Ishikawa (cell line): ENCODE data around the gene HK2.

Experiments used
- CEBPB ChIP-seq: IDR thresholded peaks from 2 replicates; pipeline ENCODE4 v1.6.1; 2012
- CREB1 ChIP-seq: IDR thresholded peaks from 2 replicates; pipeline ENCODE4 v1.6.1; 2012; ENCODE audit warnings: low read depth
- EGR1 ChIP-seq: IDR thresholded peaks from 2 replicates; pipeline ENCODE4 v1.6.1; 2012
- EP300 ChIP-seq: IDR thresholded peaks from 2 replicates; pipeline ENCODE4 v1.6.1; 2012; ENCODE audit warnings: borderline replicate concordance
- FOXM1 ChIP-seq: IDR thresholded peaks from 2 replicates; pipeline ENCODE4 v1.6.1; 2012; ENCODE audit warnings: low read depth, borderline replicate concordance
- NFIC ChIP-seq: IDR thresholded peaks from 2 replicates; pipeline ENCODE4 v1.6.1; 2012
- RAD21 ChIP-seq: IDR thresholded peaks from 2 replicates; pipeline ENCODE4 v1.6.1; 2012; ENCODE audit warnings: low read depth
- TAF1 ChIP-seq: IDR thresholded peaks from 2 replicates; pipeline ENCODE4 v1.6.1; 2012; ENCODE audit warnings: low read depth, mild to moderate bottlenecking
- TCF12 ChIP-seq: IDR thresholded peaks from 2 replicates; pipeline ENCODE4 v1.6.1; 2012; ENCODE audit warnings: low read depth
- TEAD4 ChIP-seq: IDR thresholded peaks from 2 replicates; pipeline ENCODE4 v1.6.1; 2012
- YY1 ChIP-seq: IDR thresholded peaks from 2 replicates; pipeline ENCODE4 v1.6.1; 2012; ENCODE audit warnings: low read depth
- ZBTB7A ChIP-seq: IDR thresholded peaks from 2 replicates; pipeline ENCODE4 v1.6.1; 2012; ENCODE audit warnings: low read depth
- TF ChIP-seq, protein P1 (sequence below): IDR thresholded peaks from 2 replicates; pipeline ENCODE4 v1.6.1; 2012; ENCODE audit warnings: low read depth, mild to moderate bottlenecking
- TF ChIP-seq, protein P2 (sequence below): IDR thresholded peaks from 2 replicates; pipeline ENCODE4 v1.6.1; 2012
- TF ChIP-seq, protein P3 (sequence below): IDR thresholded peaks from 2 replicates; pipeline ENCODE4 v1.6.1; 2012

The HK2 gene

DNA sequence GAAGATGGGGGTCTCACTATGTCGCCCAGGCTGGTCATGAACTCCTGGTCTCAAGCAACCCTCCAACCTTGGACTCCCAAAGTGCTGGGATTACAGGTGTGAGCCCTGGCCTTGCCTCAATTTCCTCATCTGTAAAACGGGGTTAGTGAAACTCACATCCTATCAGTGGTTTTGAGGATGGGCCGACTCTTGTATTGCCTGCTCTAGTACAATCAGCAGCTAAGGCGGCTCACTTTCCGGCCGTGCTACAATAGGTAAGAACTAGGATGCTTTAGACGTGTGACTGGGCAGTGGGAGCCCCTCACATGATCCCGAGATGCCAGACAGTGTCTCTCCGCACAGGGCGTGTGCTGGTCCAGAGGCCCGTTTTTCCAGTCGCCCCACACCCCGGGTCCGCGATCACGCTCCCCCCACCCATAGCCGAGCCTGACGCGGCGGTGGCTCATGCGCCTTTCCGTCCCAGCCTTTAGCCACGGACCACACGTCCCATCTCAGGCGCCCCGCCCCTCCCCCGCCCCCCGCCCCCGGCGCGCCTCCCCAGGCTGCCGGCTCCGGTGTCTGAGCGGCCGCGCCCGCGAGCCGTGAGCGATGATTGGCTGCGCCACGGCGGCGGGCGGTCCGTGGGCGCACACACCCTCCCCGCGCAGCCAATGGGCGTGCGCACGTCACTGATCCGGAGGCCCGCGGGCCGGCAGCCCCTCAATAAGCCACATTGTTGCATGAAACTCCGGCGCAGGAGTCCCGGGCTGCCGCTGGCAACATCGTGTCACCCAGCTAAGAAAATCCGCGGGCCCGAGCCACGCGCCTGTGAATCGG lies at the start of gene HK2:
Gene HK2, plus strand, starts transcription at position 710 of the 816 bp plus-strand sequence. CDS start 454 bp downstream, outside the sequence.
- no peak for TF ChIP-seq YY1
- no peak for TF ChIP-seq RAD21
- no peak for TF ChIP-seq CEBPB
- TF ChIP-seq EP300 = no peak
- TF ChIP-seq NFIC = no peak
- TF ChIP-seq, protein P1, sequence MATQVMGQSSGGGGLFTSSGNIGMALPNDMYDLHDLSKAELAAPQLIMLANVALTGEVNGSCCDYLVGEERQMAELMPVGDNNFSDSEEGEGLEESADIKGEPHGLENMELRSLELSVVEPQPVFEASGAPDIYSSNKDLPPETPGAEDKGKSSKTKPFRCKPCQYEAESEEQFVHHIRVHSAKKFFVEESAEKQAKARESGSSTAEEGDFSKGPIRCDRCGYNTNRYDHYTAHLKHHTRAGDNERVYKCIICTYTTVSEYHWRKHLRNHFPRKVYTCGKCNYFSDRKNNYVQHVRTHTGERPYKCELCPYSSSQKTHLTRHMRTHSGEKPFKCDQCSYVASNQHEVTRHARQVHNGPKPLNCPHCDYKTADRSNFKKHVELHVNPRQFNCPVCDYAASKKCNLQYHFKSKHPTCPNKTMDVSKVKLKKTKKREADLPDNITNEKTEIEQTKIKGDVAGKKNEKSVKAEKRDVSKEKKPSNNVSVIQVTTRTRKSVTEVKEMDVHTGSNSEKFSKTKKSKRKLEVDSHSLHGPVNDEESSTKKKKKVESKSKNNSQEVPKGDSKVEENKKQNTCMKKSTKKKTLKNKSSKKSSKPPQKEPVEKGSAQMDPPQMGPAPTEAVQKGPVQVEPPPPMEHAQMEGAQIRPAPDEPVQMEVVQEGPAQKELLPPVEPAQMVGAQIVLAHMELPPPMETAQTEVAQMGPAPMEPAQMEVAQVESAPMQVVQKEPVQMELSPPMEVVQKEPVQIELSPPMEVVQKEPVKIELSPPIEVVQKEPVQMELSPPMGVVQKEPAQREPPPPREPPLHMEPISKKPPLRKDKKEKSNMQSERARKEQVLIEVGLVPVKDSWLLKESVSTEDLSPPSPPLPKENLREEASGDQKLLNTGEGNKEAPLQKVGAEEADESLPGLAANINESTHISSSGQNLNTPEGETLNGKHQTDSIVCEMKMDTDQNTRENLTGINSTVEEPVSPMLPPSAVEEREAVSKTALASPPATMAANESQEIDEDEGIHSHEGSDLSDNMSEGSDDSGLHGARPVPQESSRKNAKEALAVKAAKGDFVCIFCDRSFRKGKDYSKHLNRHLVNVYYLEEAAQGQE = no peak
- TF ChIP-seq CREB1 = 0 out of 2 replicates have a peak, but pooled peaks have one; percentile 14
- TF ChIP-seq EGR1 = no peak
- TF ChIP-seq FOXM1 = no peak
- peak; percentile 11; the same call in 1 of the 2 replicates for TF ChIP-seq TEAD4
- TF ChIP-seq, protein P2, sequence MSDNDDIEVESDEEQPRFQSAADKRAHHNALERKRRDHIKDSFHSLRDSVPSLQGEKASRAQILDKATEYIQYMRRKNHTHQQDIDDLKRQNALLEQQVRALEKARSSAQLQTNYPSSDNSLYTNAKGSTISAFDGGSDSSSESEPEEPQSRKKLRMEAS = peak; percentile 73
- no peak for TF ChIP-seq TCF12
- peak; percentile 88 for TF ChIP-seq TAF1
- TF ChIP-seq ZBTB7A = peak; percentile 68; the same call in 1 of the 2 replicates
- TF ChIP-seq, protein P3, sequence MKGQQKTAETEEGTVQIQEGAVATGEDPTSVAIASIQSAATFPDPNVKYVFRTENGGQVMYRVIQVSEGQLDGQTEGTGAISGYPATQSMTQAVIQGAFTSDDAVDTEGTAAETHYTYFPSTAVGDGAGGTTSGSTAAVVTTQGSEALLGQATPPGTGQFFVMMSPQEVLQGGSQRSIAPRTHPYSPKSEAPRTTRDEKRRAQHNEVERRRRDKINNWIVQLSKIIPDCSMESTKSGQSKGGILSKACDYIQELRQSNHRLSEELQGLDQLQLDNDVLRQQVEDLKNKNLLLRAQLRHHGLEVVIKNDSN = no peak

DNA sequence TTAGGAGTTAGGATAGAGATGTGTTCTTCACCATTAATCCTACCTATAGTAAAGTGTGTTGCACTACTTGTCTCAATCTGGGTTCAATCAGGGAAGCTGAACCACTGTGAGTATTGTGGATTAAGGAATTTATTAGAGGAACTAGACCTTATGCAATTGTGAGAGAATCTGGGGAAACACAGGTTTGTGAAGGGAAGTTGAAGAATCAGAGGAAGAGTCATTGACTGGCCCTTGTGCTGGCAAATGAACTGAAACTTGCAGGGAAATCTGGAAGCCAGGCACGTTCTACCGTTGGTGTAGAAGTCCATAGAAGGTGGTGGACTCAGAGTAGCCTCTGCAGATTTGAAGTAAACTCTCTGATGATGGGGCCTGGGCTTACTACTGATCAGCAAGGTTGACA lies 44.7 kb upstream of the HK2 start:
- TF ChIP-seq YY1 (no peak), CEBPB (no peak), TCF12 (no peak), RAD21 (no peak), EGR1 (no peak), TAF1 (no peak), CREB1 (no peak), ZBTB7A (no peak), TEAD4 (no peak), NFIC (no peak), EP300 (no peak), FOXM1 (no peak)
- TF ChIP-seq, protein P2 = no peak
- TF ChIP-seq, protein P3 = no peak
- TF ChIP-seq, protein P1 = no peak

DNA sequence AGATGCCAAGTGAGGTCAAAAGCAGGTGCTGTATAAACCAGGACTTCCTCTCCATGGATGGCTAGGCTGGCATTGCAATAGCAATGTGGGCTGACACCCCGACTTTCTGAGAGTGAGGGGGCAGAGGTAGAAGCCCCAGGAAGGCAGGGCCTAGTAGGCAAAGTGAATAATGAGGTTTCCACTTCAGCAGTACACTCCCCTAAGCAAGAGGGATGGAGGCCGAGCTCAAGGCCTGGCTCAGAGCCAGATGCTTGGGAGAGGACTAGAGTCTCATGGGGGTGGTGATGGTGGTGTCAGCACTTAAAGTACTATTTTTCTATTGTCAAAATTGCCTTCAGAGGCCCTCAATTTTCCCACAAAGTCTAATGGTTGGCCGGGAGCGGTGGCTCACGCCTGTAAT lies 41.6 kb upstream of the HK2 start:
- TF ChIP-seq YY1 = no peak
- TF ChIP-seq NFIC = 0 out of 2 replicates have a peak, but pooled peaks have one; percentile 16
- TF ChIP-seq EGR1 = no peak

DNA sequence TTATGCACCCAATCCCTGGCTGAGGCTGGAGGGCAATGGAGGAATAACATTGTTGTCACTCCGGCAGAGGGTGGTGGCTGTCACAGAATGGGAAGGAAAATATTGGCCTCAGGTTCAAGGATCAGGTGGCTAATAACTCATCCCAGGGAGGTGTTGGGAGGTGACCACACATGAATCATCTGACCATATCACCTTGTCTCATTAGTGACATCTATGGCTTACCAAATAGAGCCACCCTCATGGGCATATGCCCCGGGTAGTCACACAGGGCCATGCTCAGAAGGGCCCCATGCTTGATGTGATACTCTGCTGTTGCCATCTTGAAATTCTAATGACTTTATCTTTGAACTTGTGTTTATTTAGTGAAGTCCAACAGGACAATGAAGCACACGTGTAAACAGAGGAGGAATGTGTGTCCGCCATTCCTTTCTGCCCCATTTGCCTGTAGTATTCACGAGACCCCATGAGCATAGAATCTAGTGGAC lies 27.5 kb upstream of the HK2 start:
- TF ChIP-seq CREB1 (no peak), CEBPB (no peak), YY1 (no peak), FOXM1 (no peak), TEAD4 (no peak), TAF1 (no peak), TCF12 (no peak), EP300 (no peak), ZBTB7A (no peak), EGR1 (no peak), NFIC (no peak), RAD21 (no peak)
- TF ChIP-seq, protein P1 = no peak
- TF ChIP-seq, protein P3 = no peak
- TF ChIP-seq, protein P2 = no peak
